Endodermal cell (in vitro differentiated cells): ENCODE results near the gene DAND5. TPM values are rescaled to one million over a fixed set of nuclear protein-coding genes. Genes with fewer than 3 reads are reported as not detected.
A peak's percentile ranks its signal among the peaks of the same experiment; 100 is the strongest.

Experiments
- DNase-seq: peaks from one replicate; pipeline ENCODE4 v3.0.0-alpha.2; 2017
- H3K27ac ChIP-seq: 2 replicates; pipeline ENCODE4 v1.5.1; 2013; ENCODE audit warnings: mild to moderate bottlenecking, low read depth, low read length, moderate library complexity
- H3K27me3 ChIP-seq: 2 replicates; pipeline ENCODE4 v1.6.1; 2013; ENCODE audit warnings: mild to moderate bottlenecking, low read length, moderate library complexity; ENCODE audit not compliant: insufficient read depth, control insufficient read depth, poor library complexity, severe bottlenecking
- H3K36me3 ChIP-seq: 2 replicates; pipeline ENCODE4 v1.7.0; 2013; ENCODE audit warnings: mild to moderate bottlenecking, low read length, moderate library complexity; ENCODE audit not compliant: control insufficient read depth, insufficient read depth
- H3K4me1 ChIP-seq: one replicate; pipeline ENCODE4 v1.7.0; 2013; ENCODE audit warnings: low read length; ENCODE audit not compliant: control insufficient read depth, insufficient read depth
- H3K4me3 ChIP-seq: 2 replicates; pipeline ENCODE4 v1.5.1; 2013; ENCODE audit warnings: mild to moderate bottlenecking, low read length, moderate library complexity
- H3K9ac ChIP-seq: 2 replicates; pipeline ENCODE4 v1.6.1; 2013; ENCODE audit warnings: mild to moderate bottlenecking, low read length, moderate library complexity; ENCODE audit not compliant: poor library complexity, severe bottlenecking; ENCODE audit errors: extremely low read depth
- H3K9me3 ChIP-seq: 2 replicates; pipeline ENCODE4 v1.6.1; 2013; ENCODE audit warnings: mild to moderate bottlenecking, low read length, moderate library complexity; ENCODE audit not compliant: control insufficient read depth
- H3K27ac Mint-ChIP-seq: 2 replicates; pipeline ENCODE4 v1.8.0; 2020; ENCODE audit warnings: mixed read lengths
- H3K27me3 Mint-ChIP-seq: 2 replicates; pipeline ENCODE4 v1.8.0; 2021; ENCODE audit warnings: mild to moderate bottlenecking, mixed read lengths; ENCODE audit not compliant: insufficient read depth
- H3K36me3 Mint-ChIP-seq: 2 replicates; pipeline ENCODE4 v1.8.0; 2020; ENCODE audit warnings: low read depth, mixed read lengths
- H3K4me1 Mint-ChIP-seq: 2 replicates; pipeline ENCODE4 v1.8.0; 2020; ENCODE audit warnings: mixed read lengths
- H3K4me3 Mint-ChIP-seq: 2 replicates; pipeline ENCODE4 v1.8.0; 2020; ENCODE audit warnings: mild to moderate bottlenecking, moderate library complexity, mixed read lengths
- H3K9me3 Mint-ChIP-seq: 2 replicates; pipeline ENCODE4 v1.8.0; 2020; ENCODE audit warnings: mild to moderate bottlenecking, mixed read lengths
- CTCF ChIP-seq: fragments of 200-600 bp; sonication (generic); conservative IDR thresholded peaks from 2 replicates; pipeline ENCODE4 v1.5.0; 2021; ENCODE audit warnings: antibody characterized with exemption, mild to moderate bottlenecking
- WGBS, 2 experiments: methylation state at CpG; one replicate each; pipeline versions ENCODE4 v1.1.5 to v1.1.7; 2013; ENCODE audit warnings: missing lambda C conversion rate in 2 of 2, mixed read lengths in 1 of 2; ENCODE audit not compliant: insufficient coverage in 1 of 2, insufficient read length in 1 of 2; 5-methylcytosine and 5-hydroxymethylcytosine counted together
- total RNA-seq, 2 donors: library from RNA; stranded (reverse); fragmentation: NEBNext Ultra II Directional in 1 of 2; extraction: Animal tissue kit (Norgen Biotek cat#: 25700) in 1 of 2; gene quantifications; 2 replicates in 1 of 2; 3 replicates in 1 of 2; pipeline ENCODE4 v1.2.1, GENCODE V29; 2021

Gene DAND5
- total RNA-seq, 2 donors from 2014 or later, result 0.13 to 0.40 TPM

- Mint-ChIP-seq H3K27me3 (peaks cover 18% of the 10 kb centered on the region), H3K4me1 (no peaks in the 10 kb centered on the region), H3K4me3 (no peak overlapping the region), H3K36me3 (no peaks in the 10 kb centered on the region), H3K27ac (no peak overlapping the region), H3K9me3 (no peaks in the 10 kb centered on the region)
- DNase-seq, result peak; percentile 93
- Histone ChIP-seq H3K4me3 (peak overlapping the region; percentile 68), H3K9me3 (no peaks in the 10 kb centered on the region), H3K27ac (no peak overlapping the region), H3K4me1 (no peaks in the 10 kb centered on the region), H3K9ac (no peak overlapping the region), H3K27me3 (peaks cover 64% of the 10 kb centered on the region), H3K36me3 (no peaks in the 10 kb centered on the region)
- WGBS, 2 experiments, result 11 to 28% methylated on average over 15 to 51 of the region's 51 CpGs
- peak; percentile 97 for TF ChIP-seq CTCF
These were observed 14.3 kb downstream of the DAND5 start for GRCh38 chr19:12983542-12984142.

GRCh38 chr19:12984143-12984627 is 14.8 kb downstream of the DAND5 start:
- Mint-ChIP-seq H3K4me3 (no peak overlapping the region), H3K27me3 (peaks cover 13% of the 10 kb centered on the region), H3K4me1 (no peaks in the 10 kb centered on the region), H3K36me3 (no peaks in the 10 kb centered on the region), H3K9me3 (no peaks in the 10 kb centered on the region), H3K27ac (no peak overlapping the region)
- H3K27me3 ChIP-seq, result peaks cover 68% of the 10 kb centered on the region
- DNase-seq, result no peak
- no peaks in the 10 kb centered on the region for H3K4me1 ChIP-seq
- no peak for TF ChIP-seq CTCF
- no peak overlapping the region for H3K9ac ChIP-seq
- no peaks in the 10 kb centered on the region for H3K9me3 ChIP-seq
- H3K27ac ChIP-seq, result no peak overlapping the region
- H3K4me3 ChIP-seq, result no peak overlapping the region
- no peaks in the 10 kb centered on the region for H3K36me3 ChIP-seq
- WGBS, 2 experiments, result 91% methylated on average over 3 of the region's 3 CpGs; no CpG with 5 or more reads in 1 of the 2 experiments

GRCh38 chr19:12984683-12985048 is 15.3 kb downstream of the DAND5 start:
- peaks cover 73% of the 10 kb centered on the region for H3K27me3 ChIP-seq

More at GRCh38 chr19:12984683-12985048, 15.3 kb downstream of the DAND5 start:
- Histone ChIP-seq H3K36me3 (no peaks in the 10 kb centered on the region), H3K4me1 (no peaks in the 10 kb centered on the region), H3K9me3 (no peaks in the 10 kb centered on the region), H3K9ac (no peak overlapping the region), H3K4me3 (no peak overlapping the region), H3K27ac (no peak overlapping the region)
- Mint-ChIP-seq H3K27me3 (peaks cover 8% of the 10 kb centered on the region), H3K4me1 (no peaks in the 10 kb centered on the region), H3K9me3 (no peaks in the 10 kb centered on the region), H3K36me3 (no peaks in the 10 kb centered on the region), H3K4me3 (no peak overlapping the region), H3K27ac (no peak overlapping the region)
- TF ChIP-seq CTCF, result no peak
- no peak for DNase-seq
- 66% methylated on average over 8 of the region's 10 CpGs; no CpG with 5 or more reads in 1 of the 2 experiments for WGBS, 2 experiments
